GM18951 (cell line): Measurements from ENCODE around the gene PCNP.

ENCODE experiments used
- POLR2A ChIP-seq: IDR thresholded peaks from 4 replicates; pipeline ENCODE4 v1.6.1; 2011; ENCODE audit warnings: mild to moderate bottlenecking; ENCODE audit not compliant: insufficient read length, insufficient read depth; ENCODE audit errors: extremely low read depth
- in situ Hi-C: fragments of 300-500 bp; cut with MboI; formaldehyde crosslinking; loops from one replicate; pipeline ENCODE4 v1.12.0; 2022; ENCODE audit warnings: low sequenced_read_pairs, mixed read lengths, inconsistent platforms; ENCODE audit not compliant: unreplicated experiment

PCNP gene

GRCh38 chr3:101643009-101643844, 69.2 kb downstream of the PCNP start:
- no peak for TF ChIP-seq POLR2A
- in situ Hi-C loops: no loop called here
